Keratinocyte (primary cell): Measurements from ENCODE around the gene LMO7. TPM values are rescaled to one million over a fixed set of nuclear protein-coding genes. Genes with fewer than 3 reads are reported as not detected.

ENCODE experiments used
- DNase-seq: peaks from one replicate; pipeline ENCODE4 v3.0.0-alpha.2; 2011; ENCODE audit warnings: low read depth, missing footprints, low spot score
- FAIRE-seq: peaks from 2 replicates; lab custom pipeline; 2011; peaks lifted over from hg19 to GRCh38; lab: Jason Lieb, UNC
- H2AFZ ChIP-seq: 2 replicates; pipeline ENCODE4 v1.6.0; 2012; ENCODE audit warnings: low read length, control low read depth, inconsistent platforms; ENCODE audit not compliant: control insufficient read depth
- H3K27ac ChIP-seq: 2 replicates; pipeline ENCODE4 v1.5.1; 2011; ENCODE audit warnings: low read length; ENCODE audit not compliant: control insufficient read depth, insufficient read depth
- H3K27me3 ChIP-seq: 3 replicates; pipeline ENCODE4 v1.6.0; 2011; ENCODE audit warnings: low read length; ENCODE audit not compliant: control insufficient read depth, insufficient read depth; ENCODE audit errors: extremely low read depth
- H3K36me3 ChIP-seq, 2 experiments: 2 replicates in 1 of 2; 3 replicates in 1 of 2; pipeline ENCODE4 v1.5.1; 2011; ENCODE audit warnings: low read length in 2 of 2, mild to moderate bottlenecking in 1 of 2; ENCODE audit not compliant: control insufficient read depth in 2 of 2, insufficient read depth in 2 of 2; ENCODE audit errors: extremely low read depth in 1 of 2
- H3K4me1 ChIP-seq: 3 replicates; pipeline ENCODE4 v1.5.1; 2011; ENCODE audit warnings: low read length; ENCODE audit not compliant: control insufficient read depth, insufficient read depth; ENCODE audit errors: extremely low read depth
- H3K4me2 ChIP-seq: 3 replicates; pipeline ENCODE4 v1.6.0; 2011; ENCODE audit warnings: low read depth, low read length; ENCODE audit not compliant: control insufficient read depth, insufficient read depth; ENCODE audit errors: extremely low read depth
- H3K4me3 ChIP-seq, 3 experiments: fragments of 200-600 bp in 1 of 3; sonication (generic) in 1 of 3; 2 replicates in 2 of 3; 3 replicates in 1 of 3; pipeline ENCODE4 v1.5.1; 2011 to 2016; ENCODE audit warnings: low read length in 3 of 3, mild to moderate bottlenecking in 3 of 3, control low read depth in 2 of 3, inconsistent platforms in 1 of 3, low read depth in 1 of 3, mixed read lengths in 1 of 3, mixed run types in 1 of 3, moderate library complexity in 1 of 3; ENCODE audit not compliant: control insufficient read depth in 2 of 3, insufficient read depth in 2 of 3; ENCODE audit errors: extremely low read depth in 1 of 3
- H3K79me2 ChIP-seq: 2 replicates; pipeline ENCODE4 v1.6.0; 2012; ENCODE audit warnings: low read length; ENCODE audit not compliant: control insufficient read depth, insufficient read depth
- H3K9ac ChIP-seq: 3 replicates; pipeline ENCODE4 v1.6.0; 2011; ENCODE audit warnings: low read length; ENCODE audit not compliant: control insufficient read depth, insufficient read depth; ENCODE audit errors: extremely low read depth
- H3K9me1 ChIP-seq: 3 replicates; pipeline ENCODE4 v1.6.0; 2011; ENCODE audit warnings: low read length; ENCODE audit not compliant: control insufficient read depth, insufficient read depth; ENCODE audit errors: extremely low read depth
- H3K9me3 ChIP-seq: 2 replicates; pipeline ENCODE4 v1.5.1; 2012; ENCODE audit warnings: low read depth, low read length; ENCODE audit not compliant: control insufficient read depth
- H4K20me1 ChIP-seq: 3 replicates; pipeline ENCODE4 v1.6.0; 2011; ENCODE audit warnings: low read length; ENCODE audit not compliant: control insufficient read depth, insufficient read depth; ENCODE audit errors: extremely low read depth
- EZH2 ChIP-seq: IDR thresholded peaks from one replicate; pipeline ENCODE4 v1.6.1; 2012; ENCODE audit warnings: inconsistent platforms, mild to moderate bottlenecking, low read length, moderate library complexity
- dilution Hi-C: fragments of 300-500 bp; cut with MboI; formaldehyde crosslinking; loops from one replicate; pipeline ENCODE4 v1.7.0; 2020; ENCODE audit warnings: low sequenced_read_pairs; ENCODE audit not compliant: extremely low pct_ligation_motif_present
- polyA plus RNA-seq, 5 experiments: library from polyadenylated mRNA; depleted of rRNA in 3 of 5; stranded (reverse) in 3 of 5; stranded (forward) in 1 of 5; unstranded in 1 of 5; fragments of >200 nt; gene quantifications; 1 replicate in 1 of 5; 2 replicates in 3 of 5; 3 replicates in 1 of 5; pipeline versions ENCODE4 v1.2.1 to v1.2.3, GENCODE V29; 2011 to 2012; ENCODE audit warnings: missing spikeins in 2 of 5, low read depth in 1 of 5, low replicate concordance in 1 of 5
- TF ChIP-seq, protein P1 (sequence below), 3 experiments: IDR thresholded peaks in 1 of 3; conservative IDR thresholded peaks in 1 of 3; optimal IDR thresholded peaks in 1 of 3; 2 replicates in 2 of 3; 3 replicates in 1 of 3; pipeline versions ENCODE3 to v1.5.1; 2011; ENCODE audit warnings: low read length in 3 of 3, mild to moderate bottlenecking in 3 of 3, moderate library complexity in 2 of 3, control low read depth in 1 of 3, inconsistent platforms in 1 of 3; ENCODE audit not compliant: insufficient read depth in 2 of 3; ENCODE audit errors: extremely low read depth in 1 of 3

The LMO7 gene
- polyA plus RNA-seq, 1 donor (not counting 4 experiments of a cell fraction or from before 2014, with no cell fraction given), result 8.9 TPM

DNA sequence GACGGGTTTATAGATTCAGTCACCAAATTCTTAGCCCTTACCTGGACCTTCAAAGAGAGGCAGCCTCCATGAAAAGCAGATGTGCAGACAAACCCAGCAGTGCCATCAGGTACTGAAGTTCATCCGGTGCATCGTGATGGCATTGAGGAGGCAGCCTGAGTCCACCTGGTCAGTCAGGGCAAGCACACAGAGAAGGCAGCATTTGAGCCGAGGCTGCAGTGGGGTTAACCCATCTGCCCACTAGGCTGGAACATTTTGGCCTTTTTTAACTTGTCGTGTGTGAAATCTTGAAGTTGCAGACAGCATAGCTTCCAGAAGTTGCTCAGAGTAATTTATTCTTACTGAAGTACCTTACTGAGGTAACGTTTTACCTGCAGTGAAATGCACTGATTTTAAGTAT lies 4.9 kb downstream of the LMO7 start:
- no peaks in the 10 kb centered on the region for H3K27me3 ChIP-seq
- H3K4me1 ChIP-seq, result peaks cover 5% of the 10 kb centered on the region
- H3K9ac ChIP-seq, result no peak overlapping the region
- H3K79me2 ChIP-seq, result no peaks in the 10 kb centered on the region
- TF ChIP-seq EZH2, result no peak
- TF ChIP-seq, protein P1, sequence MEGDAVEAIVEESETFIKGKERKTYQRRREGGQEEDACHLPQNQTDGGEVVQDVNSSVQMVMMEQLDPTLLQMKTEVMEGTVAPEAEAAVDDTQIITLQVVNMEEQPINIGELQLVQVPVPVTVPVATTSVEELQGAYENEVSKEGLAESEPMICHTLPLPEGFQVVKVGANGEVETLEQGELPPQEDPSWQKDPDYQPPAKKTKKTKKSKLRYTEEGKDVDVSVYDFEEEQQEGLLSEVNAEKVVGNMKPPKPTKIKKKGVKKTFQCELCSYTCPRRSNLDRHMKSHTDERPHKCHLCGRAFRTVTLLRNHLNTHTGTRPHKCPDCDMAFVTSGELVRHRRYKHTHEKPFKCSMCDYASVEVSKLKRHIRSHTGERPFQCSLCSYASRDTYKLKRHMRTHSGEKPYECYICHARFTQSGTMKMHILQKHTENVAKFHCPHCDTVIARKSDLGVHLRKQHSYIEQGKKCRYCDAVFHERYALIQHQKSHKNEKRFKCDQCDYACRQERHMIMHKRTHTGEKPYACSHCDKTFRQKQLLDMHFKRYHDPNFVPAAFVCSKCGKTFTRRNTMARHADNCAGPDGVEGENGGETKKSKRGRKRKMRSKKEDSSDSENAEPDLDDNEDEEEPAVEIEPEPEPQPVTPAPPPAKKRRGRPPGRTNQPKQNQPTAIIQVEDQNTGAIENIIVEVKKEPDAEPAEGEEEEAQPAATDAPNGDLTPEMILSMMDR (optimal IDR thresholded peaks at IDR 0.05 in 1 of 3, IDR thresholded peaks at IDR 0.05 in 1 of 3, conservative IDR thresholded peaks at IDR 0.05 in 1 of 3; ENCODE audit: extremely low read depth in 1 of 3, insufficient read depth in 2 of 3, low read length in 3 of 3), result no peak
- no peak overlapping the region for H3K27ac ChIP-seq
- no peak for FAIRE-seq
- no peaks in the 10 kb centered on the region for H4K20me1 ChIP-seq
- H3K4me3 ChIP-seq, result no peak overlapping the region
- no peaks in the 10 kb centered on the region for H3K9me1 ChIP-seq
- H3K4me2 ChIP-seq, result no peak overlapping the region
- no peaks in the 10 kb centered on the region for H3K36me3 ChIP-seq
- no peaks in the 10 kb centered on the region for H3K9me3 ChIP-seq
- H2AFZ ChIP-seq, result no peak overlapping the region
- DNase-seq, result no peak
- dilution Hi-C loops, result no loop called here

DNA sequence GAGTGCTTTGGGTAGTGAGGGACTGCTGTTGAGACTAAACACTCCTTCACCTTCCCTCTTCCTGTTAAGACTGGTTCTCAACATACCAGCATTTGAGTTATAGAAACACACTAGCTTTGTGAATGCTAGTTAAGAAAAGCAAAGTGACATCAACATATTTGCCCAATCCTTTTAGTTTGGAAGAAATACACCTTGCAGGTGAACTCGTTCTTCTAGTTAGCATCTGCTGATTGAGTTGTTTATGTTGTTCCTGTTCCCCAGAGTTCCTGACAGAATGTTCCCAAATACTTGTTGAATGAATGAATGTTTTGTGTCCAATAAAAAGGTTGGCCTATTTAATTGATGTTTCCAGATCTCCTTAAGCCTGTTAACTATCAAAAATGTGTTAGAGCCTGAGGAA lies 7.1 kb downstream of the LMO7 start:
- no peaks in the 10 kb centered on the region for H4K20me1 ChIP-seq
- H3K4me1 ChIP-seq, result peaks cover 2% of the 10 kb centered on the region
- H3K4me3 ChIP-seq, result no peak overlapping the region
- no peaks in the 10 kb centered on the region for H3K9me1 ChIP-seq
- FAIRE-seq (no peak), DNase-seq (no peak)
- no peak overlapping the region for H3K9ac ChIP-seq
- no peaks in the 10 kb centered on the region for H3K9me3 ChIP-seq
- no peak overlapping the region for H3K27ac ChIP-seq
- H3K27me3 ChIP-seq, result no peaks in the 10 kb centered on the region
- no peaks in the 10 kb centered on the region for H3K79me2 ChIP-seq
- H3K36me3 ChIP-seq, result no peaks in the 10 kb centered on the region
- H2AFZ ChIP-seq, result no peak overlapping the region
- TF ChIP-seq EZH2, result no peak
- TF ChIP-seq, protein P1 (optimal IDR thresholded peaks at IDR 0.05 in 1 of 3, IDR thresholded peaks at IDR 0.05 in 1 of 3, conservative IDR thresholded peaks at IDR 0.05 in 1 of 3; ENCODE audit: extremely low read depth in 1 of 3, insufficient read depth in 2 of 3, low read length in 3 of 3), result no peak
- dilution Hi-C loops, result no loop called here
- no peak overlapping the region for H3K4me2 ChIP-seq
